Measurements from ENCODE around the gene NPHP4.

Gene NPHP4

DNA sequence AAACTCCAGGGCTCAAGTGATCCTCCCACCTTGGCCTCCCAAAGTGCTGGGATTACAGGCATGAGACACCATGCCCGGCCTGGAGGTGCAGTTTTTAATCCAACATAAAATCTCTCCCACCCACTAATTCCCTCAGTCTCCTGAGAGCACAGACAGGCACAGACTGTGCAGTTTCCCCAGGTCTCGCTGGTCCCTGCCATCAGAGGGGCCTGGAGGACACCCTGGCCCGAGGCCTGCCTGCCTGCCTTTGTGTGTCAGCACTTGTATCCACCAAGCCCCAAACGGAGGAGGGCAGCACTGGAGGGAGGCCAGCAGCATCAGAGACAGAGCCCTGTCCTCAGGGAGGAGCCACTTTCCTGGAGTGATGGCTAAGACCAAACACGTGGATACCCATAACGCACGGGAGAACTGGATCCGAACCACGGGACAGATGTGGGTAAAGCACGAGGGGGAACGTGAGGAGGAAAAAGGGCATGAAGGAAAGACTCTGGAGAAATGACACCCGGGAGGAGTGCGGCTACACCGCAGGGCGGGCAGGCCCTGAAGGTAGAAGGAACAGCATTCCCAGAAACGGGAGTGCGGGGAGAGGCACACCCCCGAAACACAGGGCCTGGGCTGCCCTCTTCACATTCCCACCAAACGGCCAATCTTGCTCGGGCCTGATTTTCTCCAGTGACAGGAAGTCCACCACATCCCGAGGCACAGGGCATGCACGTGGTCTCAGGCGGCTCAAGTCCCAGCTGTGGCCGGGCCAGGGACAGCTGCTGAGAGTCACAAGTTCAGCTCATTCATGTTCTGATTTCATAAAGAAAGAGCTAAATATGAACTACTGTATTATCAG, 29.7 kb downstream of the NPHP4 start:
- no peak overlapping the region for H3K4me3 ChIP-seq (ENCODE audit: low read length)
- TF ChIP-seq, protein P1, sequence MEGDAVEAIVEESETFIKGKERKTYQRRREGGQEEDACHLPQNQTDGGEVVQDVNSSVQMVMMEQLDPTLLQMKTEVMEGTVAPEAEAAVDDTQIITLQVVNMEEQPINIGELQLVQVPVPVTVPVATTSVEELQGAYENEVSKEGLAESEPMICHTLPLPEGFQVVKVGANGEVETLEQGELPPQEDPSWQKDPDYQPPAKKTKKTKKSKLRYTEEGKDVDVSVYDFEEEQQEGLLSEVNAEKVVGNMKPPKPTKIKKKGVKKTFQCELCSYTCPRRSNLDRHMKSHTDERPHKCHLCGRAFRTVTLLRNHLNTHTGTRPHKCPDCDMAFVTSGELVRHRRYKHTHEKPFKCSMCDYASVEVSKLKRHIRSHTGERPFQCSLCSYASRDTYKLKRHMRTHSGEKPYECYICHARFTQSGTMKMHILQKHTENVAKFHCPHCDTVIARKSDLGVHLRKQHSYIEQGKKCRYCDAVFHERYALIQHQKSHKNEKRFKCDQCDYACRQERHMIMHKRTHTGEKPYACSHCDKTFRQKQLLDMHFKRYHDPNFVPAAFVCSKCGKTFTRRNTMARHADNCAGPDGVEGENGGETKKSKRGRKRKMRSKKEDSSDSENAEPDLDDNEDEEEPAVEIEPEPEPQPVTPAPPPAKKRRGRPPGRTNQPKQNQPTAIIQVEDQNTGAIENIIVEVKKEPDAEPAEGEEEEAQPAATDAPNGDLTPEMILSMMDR (IDR thresholded peaks at IDR 0.05; ENCODE audit: insufficient read depth, low read depth, low read length, missing control alignments): no peak
- DNase-seq (ENCODE audit: low read depth): no peak

GRCh38 chr1:5961601-5962000, 30.6 kb downstream of the NPHP4 start:
- no peak for DNase-seq (ENCODE audit: low read depth)
- TF ChIP-seq, protein P1 (IDR thresholded peaks at IDR 0.05; ENCODE audit: insufficient read depth, low read depth, low read length, missing control alignments): no peak

DNA sequence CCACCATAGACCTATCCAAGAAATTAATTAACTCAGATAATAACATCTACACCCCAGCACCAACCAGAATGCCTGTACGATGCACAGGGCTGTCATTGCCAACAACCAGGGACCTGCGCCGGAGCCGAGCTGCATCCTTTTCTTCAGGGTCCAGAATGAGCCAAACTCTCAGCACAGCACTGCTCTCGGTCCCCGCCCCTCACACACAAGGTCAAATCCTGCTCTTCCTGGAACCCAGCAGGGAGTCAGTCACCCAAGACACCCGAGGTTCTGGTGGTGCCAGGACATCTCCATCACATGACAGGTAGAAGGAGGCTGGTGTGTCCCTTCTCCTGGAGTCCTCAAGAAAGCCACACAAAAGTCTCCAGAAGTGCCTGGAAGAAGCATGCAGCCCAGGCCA, 31.9 kb downstream of the NPHP4 start:
- no peak for DNase-seq (ENCODE audit: low read depth)
- no peak overlapping the region for H3K4me3 ChIP-seq (ENCODE audit: low read length)
- TF ChIP-seq, protein P1 (IDR thresholded peaks at IDR 0.05; ENCODE audit: insufficient read depth, low read depth, low read length, missing control alignments): no peak

More at GRCh38 chr1:5961601-5962000, 30.6 kb downstream of the NPHP4 start:
- H3K4me3 ChIP-seq (ENCODE audit: low read length): no peak overlapping the region

DNA sequence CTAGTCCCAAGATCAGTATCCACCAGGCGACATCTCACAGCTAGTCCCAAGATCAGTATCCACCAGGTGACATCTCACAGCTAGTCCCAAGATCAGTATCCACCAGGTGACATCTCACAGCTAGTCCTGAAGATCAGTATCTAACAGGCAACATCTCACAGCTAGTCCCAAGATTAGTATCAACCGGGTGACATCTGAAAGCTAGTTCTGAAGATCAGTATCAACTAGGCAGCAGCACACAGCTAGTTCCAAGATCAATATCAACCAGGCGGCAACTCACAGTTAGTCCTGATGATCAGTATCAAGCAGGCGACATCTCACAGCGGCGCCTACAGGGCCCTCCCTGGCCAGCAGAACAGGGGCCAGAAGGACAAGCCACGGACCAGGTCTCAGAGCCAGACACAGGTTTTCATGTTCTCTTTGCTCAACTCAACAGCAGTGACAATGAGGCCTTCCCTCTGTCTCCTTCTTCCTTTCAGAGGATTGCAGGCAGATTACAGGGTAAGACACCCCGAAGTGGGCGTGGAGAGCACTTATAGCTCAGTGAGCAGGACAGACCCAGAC, 32.5 kb downstream of the NPHP4 start:
- no peak overlapping the region for H3K4me3 ChIP-seq (ENCODE audit: low read length)
- TF ChIP-seq, protein P1 (IDR thresholded peaks at IDR 0.05; ENCODE audit: insufficient read depth, low read depth, low read length, missing control alignments): no peak
- no peak for DNase-seq (ENCODE audit: low read depth)

DNA sequence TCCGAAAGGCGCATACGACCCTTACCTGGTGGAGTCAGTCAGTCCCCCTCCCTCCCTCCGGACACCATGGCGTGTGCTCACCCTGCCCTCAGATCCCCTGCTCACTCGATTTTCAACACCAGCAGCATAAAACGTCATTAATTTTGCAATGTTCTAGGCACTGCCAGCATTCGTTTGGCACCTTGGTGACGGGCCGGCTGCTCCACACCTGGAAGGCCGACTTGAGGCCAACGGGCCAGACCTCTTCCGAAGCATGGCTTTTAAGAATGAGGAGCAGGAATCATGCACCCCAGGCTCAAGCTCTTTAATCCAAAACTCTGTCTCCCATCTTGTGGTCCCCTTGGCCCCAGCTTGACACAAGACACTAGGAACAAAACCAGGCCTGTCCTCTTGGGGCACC, 33.1 kb downstream of the NPHP4 start:
- H3K4me3 ChIP-seq (ENCODE audit: low read length): no peak overlapping the region
- DNase-seq (ENCODE audit: low read depth): no peak
- TF ChIP-seq, protein P1 (IDR thresholded peaks at IDR 0.05; ENCODE audit: insufficient read depth, low read depth, low read length, missing control alignments): no peak

- no peak overlapping the region for H3K4me3 ChIP-seq (ENCODE audit: low read length)
- TF ChIP-seq, protein P1 (IDR thresholded peaks at IDR 0.05; ENCODE audit: insufficient read depth, low read depth, low read length, missing control alignments): no peak
- no peak for DNase-seq (ENCODE audit: low read depth)
These were observed 36.0 kb downstream of the NPHP4 start for GRCh38 chr1:5956022-5956830.
